NOMO-1 treated with DMSO at 0.1 percent for 48 hours (cell line): Measurements from ENCODE around the gene SND1.

ENCODE experiments used
- DNase-seq: peaks from one replicate; lab custom pipeline; 2025; ENCODE audit not compliant: unreplicated experiment; lab: John Stamatoyannopoulos, UW

The SND1 gene

GRCh38 chr7:128123291-128124037 is 471.5 kb downstream of the SND1 start:
- DNase-seq, result no peak

GRCh38 chr7:128124786-128125185 is 472.8 kb downstream of the SND1 start:
- DNase-seq, result no peak

- DNase-seq, result no peak
These were observed 473.8 kb downstream of the SND1 start for GRCh38 chr7:128125816-128126215.

- DNase-seq, result no peak
These were observed 476.4 kb downstream of the SND1 start for GRCh38 chr7:128128401-128128800.

- peak; percentile 22 for DNase-seq
These were observed 477.4 kb downstream of the SND1 start for GRCh38 chr7:128129224-128129864.

- no peak for DNase-seq
These were observed 479.1 kb downstream of the SND1 start for GRCh38 chr7:128131115-128131514.

GRCh38 chr7:128131731-128132130 is 479.7 kb downstream of the SND1 start:
- DNase-seq, result no peak

GRCh38 chr7:128132426-128133069 is 480.6 kb downstream of the SND1 start:
- DNase-seq, result no peak

- no peak for DNase-seq
These were observed 483.1 kb downstream of the SND1 start for GRCh38 chr7:128135159-128135514.

GRCh38 chr7:128135515-128136214 is 483.7 kb downstream of the SND1 start:
- DNase-seq, result peak; percentile 9

GRCh38 chr7:128136215-128136597 is 484.2 kb downstream of the SND1 start:
- no peak for DNase-seq

GRCh38 chr7:128137181-128137580 is 485.2 kb downstream of the SND1 start:
- DNase-seq, result peak; percentile 5

- no peak for DNase-seq
These were observed 487.4 kb downstream of the SND1 start for GRCh38 chr7:128139406-128139805.

- no peak for DNase-seq
These were observed 489.7 kb downstream of the SND1 start for GRCh38 chr7:128141683-128142195.
